HPDE6-E6E7 (cell line): Measurements from ENCODE around the gene TUBB2B.
"Not testable (repeated sequence)": the region's sequence is repeated elsewhere in the genome, so short reads cannot be mapped to it uniquely, and the experiment has no call there.

Experiments
- DNase-seq: peaks from one replicate; pipeline ENCODE4 v3.0.0; 2011; ENCODE audit warnings: missing footprints; ENCODE audit errors: extremely low spot score

The TUBB2B gene

DNA sequence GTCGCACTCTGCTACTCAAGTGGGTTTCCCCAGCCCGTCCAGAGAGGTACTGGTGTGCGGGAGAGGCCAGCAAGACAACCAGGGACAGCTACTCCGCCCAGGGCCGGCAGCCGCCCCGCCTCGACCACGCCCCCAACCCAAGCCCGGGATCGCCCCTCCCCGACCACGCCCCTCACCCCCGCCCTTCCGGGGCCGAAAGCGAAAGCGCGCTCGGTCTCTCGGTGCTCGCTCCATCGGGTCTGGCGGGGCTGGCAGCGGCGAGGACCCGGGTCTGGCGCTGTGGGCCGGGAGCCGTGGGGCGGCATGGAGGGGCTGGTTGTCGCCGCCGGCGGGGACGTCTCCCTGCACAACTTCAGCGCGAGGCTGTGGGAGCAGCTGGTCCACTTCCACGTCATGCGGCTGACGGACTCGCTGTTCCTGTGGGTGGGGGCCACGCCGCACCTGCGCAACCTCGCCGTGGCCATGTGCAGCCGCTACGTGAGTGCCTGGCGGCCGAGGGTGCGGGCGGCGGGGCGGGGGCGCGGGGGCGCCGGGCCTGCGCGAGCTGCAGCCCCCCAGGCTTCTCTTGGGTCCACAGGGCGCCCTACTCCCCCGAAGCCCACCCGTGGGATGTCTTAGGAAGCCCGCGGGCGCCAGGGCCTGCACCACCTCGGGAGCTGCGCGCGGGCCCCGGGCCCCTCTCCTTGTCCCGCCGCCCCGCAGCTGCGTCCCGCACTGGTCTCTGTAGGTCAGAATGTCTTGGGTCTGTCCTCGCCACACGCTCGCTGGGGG, 31.5 kb upstream of the TUBB2B start, which contains the start of gene PSMG4:
TSS of gene PSMG4 (plus strand) at position 228 of the 771 bp plus-strand sequence. CDS start at position 304, 76 bp downstream.
- DNase-seq, result peak; percentile 85

DNA sequence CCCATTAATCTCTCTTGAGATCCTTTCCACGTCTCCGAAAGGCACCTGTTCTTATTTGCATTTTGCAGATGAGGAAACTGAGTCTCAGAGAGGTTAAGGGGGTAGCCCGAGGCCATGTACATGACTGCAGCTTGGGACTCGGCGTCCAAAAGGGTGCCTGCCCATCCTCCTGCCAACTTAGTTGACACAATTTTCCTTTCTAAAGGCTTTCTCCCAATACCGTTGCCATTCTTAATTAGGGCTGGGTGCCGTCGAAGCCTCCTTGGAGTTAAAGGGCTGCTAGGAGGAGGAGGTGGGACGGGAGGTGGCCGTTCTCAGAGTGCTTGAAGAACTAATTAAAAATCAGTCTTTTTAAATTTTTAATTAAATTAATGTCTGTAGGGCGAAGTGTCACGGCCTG, 30.7 kb upstream of the TUBB2B start:
- no peak for DNase-seq

DNA sequence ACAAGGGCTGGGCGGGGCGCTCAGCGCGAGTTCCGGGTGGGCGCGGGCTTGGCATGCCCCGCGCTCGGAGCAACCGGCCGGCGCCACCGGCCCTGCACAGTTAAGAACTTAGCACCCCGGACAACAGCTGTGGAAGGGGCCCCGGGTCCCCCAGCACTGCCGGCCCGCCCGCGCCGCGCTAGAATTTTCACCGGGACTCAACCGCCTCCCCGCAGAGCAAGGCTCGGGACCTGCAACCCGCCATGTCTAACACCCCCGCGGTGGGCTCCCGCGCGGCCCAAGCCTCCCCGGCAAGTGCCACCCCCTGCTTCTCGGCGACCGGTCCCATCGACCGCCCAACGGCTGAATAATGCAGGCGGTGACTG, 26.1 kb upstream of the TUBB2B start:
- no peak for DNase-seq

DNA sequence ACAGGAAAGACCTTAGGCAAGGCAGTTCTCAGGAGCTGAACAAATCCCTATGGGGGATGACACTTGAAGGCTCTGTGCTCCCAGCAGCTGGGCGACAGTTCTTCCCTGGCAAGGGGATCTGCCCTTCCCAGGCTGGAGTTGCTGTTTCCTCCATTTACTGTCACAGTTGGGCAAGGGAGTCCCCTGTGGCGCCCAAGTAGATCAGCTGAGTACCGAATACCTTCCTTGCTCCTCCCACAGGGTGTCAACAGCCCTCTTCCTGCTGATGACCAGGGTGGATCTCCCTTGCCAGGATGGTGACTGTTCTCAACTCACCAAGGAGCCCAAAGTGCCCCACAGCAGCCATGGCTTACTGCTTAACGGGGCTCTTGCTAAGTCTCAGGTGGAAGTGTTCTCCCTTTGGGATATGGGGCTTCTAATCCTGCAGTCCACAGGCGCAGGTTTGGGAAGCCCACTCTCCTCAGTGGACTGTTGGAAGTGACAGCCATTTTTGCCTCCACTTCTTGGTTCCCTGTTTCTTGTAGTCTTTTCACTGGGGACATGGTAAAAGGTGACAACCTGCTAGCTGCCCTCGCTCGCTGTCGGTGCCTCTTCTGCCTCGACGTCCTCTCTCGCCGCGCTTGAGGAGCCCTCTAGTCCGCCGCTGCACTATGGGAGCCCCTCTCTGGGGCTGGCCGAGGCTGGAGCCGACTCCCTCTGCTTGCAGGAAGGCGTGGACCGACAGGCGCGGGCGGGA, 25.6 kb upstream of the TUBB2B start:
- DNase-seq, result no peak

DNA sequence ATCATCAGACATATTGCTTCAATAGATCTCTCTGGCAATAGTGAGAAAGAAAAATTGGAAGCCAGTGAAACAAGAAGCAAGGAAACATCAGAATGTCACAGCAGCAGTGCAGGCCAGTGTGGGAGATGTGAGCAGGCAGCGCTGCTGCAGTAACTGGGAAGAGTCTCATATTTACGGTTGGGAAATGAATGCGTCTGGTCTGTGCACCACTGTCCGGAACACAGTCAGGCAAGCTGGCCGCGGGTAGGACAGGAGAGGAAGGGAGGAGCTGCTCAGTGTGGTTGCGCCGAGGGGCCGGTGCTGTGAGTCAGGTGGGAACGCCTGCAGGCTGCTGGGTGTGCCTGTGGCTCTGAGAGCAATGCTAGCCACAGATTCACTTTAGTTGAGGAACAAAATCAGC, 24.9 kb upstream of the TUBB2B start:
- peak; percentile 49 for DNase-seq

DNA sequence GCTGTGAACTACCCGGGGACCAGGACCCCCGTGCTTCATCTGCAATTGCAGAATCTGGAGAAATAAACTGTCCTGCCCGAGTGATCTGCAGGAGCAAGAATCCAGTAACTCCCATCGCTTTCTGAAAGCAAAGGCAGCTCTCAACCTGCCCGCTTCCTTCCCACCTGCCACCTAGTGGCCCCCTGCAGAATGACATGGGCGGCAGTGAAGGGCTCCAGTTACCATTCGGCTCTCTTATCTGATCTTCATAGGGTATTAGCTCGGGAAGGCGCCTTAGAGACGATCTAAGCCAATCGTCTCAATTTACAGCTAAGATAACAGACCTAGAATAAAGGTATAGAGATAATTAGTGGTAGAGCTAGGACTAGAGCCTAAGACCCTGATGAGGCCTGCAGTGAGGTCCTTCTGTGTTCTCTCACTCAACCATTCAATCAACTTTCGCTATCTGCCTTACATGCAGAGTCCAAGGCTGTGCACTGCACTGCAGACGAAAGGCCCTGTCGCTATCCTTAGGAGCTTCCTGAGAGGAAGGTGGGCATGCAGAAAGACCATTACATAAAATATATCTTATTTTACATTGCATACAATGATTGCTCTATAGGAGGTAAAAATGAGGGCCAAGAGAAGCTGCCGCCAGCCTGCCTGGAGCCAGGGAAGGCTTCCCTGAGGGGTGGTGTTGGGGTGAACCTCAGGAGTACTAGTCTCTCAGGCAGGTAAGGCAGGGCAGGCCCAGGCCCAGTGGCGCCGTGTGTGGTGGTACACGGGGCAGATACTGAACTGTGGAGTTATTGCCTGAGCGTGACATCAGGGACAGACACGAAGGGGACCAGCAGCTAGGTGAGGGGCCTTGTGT, 24.2 kb upstream of the TUBB2B start:
- DNase-seq, result peak; percentile 75

DNA sequence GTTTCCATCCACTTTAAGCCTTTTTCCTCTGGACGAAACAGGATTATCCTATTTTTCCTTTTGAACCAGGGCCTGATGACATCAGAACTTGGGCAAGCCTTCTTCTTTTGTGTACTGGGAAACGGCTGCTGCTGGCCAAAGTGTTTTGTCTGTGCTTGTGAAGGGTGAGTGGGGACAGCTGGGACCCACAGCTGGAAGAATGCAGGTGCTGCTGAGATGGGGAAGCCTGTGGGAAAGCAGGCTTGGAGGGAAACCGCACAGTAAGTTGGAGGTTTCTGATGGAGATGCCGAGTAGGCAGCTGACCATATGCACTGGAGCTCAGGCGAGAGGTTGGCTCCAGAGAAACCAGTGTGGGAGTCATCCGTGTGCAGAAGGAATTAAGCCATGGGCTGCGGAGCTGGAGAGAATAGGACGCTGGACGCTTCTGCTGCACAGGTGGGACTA, 22.8 kb upstream of the TUBB2B start:
- no peak for DNase-seq

DNA sequence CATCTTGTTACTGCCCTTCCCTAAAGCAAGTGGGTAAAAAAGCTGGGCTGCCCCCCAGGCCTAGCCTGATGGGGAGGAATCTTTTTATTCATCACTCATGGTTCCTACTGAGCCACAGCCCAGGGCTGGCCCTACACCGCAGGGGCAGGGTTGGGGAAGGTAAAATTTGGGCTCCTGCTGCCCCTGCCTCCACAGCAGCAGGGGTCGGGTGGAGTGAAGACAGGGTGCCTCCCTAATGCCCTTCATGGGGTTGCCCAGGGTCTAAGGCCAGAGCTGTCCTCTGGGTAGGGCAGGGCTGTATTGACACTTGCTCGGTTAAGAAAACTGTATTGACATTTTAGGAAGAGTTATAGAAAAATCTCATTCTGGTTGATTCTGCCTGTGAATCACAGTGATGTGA, 22.4 kb upstream of the TUBB2B start:
- DNase-seq, result no peak

DNA sequence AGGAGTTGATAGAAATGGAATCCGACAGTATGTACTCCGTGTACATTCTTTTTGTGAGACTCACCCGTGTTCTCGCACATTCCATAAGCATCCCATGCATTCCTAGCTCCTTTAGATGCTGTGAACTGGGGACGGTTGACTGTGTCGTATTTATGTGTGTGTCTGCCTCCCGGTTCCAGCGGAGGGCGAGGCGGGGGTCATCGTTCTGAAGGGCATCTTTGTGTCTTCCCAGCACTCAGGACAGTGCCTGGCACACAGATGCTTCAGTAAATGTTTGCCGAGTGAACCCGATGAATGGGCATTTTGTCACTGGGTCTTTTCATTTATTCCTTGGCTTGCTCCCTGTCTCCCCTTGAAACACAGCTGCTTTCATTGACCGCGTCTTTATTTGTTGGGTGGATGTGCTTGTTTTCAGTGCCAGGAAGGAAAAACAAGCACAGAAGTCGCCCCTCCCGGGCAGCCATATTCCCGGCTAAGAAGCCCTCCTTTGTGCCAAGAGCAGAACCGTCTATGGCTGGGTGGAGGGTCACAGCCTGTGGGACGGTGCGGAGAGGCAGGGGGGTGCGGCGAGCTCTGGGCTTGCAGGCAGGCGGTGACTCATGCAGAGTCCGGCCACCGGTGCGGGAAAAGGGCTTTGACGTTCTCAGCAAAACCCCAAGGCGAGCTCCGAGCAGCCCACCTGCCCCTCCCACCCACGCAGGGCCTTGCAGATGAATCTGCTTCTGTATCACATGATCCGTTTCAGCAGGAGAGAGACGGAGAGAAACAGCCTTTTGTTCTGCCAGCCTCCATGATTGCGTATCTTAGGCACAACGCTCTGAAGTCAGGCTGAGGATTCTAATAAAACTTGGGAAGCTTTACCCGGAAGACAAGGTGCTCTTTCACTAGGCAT, 20.0 kb upstream of the TUBB2B start:
- DNase-seq, result no peak

DNA sequence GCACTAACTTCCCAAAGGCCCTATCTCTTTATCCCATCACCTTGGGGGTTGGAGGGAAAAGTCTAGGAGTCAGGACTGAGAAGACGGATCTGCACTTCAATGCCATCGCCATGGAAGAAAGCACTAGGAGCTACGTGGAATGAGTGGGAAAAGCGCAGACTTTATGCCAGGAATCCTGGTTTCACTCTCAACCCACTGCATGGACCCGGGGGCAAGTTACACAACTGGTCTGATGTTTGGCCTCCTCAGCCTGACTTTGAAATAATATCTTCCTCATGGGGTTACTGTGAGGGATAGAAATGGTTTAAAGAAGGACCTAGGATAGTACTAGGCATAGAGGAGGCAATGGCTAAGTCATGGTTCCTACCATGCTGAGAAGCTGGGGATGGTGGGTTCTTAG, 17.8 kb upstream of the TUBB2B start:
- no peak for DNase-seq

DNA sequence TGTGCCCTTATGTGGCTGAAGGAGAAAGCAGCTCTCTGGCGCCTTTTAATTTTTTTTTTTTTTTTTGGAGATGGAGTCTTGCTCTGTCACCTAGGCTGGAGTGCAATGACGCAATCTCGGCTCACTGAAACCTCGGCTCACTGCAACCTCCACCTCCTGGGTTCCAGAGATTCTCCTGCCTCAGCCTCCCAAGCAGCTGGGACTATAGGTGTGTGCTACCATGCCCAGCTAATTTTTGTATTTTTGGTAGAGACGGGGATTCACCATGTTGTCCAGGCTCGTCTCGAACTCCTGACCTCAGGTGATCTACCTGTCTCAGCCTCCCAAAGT, 17.3 kb upstream of the TUBB2B start:
- not testable (repeated sequence) for DNase-seq

DNA sequence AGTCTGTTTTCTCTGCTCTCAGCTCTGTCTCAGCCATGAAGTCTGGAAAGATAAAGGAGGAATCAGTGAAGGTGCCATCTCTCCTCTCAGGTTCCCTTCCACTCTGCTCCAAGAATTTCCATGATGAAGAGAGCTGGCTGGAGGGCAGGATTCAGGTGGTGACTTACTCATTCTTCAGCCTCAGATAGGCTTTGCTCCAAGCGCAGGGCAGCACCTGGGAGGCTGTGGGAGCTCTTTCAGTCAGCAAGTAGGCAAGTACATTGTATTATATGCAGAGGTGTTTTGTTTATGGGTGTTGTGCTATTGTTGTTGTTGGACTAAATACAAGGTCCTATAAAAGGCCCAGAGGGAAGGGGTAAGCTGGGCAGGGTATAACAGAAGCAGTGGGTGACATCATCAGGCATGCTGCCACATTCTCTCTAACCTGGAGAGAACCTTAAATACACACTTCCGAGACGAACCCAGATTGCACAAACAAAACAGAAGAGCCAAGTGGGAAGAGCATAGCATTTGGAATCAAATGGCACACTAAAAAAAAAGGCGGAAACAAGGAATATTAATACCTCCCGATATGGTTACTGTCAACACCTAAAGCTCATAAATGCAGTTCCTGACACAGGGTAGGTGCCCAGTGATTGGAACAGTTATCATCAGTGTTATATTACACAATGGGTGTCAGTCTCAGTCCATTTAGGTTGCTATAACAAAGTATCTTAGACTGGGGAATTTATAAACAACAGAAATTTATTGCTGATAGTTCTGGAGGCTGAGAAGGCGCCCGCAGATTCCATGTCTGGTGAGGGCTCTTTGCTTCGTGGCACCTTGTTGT, 16.8 kb upstream of the TUBB2B start:
- no peak for DNase-seq

DNA sequence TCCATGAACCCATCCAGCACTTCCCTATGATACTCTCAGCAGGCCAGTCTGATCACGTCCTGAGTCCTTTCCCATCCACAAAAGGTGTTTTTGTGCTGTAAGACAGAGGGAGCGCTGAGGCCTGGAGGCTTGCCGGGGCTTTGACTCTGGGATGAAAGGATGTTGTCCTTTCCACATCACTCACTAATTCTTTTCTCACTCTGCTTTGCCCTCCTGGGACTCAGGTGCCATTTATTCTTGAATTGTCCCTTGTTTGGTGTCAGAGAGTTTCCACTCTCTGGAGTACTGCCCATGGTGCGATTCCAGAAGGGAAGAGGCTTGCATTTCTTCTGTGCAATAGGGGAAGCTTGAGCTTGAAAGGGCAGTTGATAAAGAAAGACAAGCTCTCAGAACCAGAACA, 15.3 kb upstream of the TUBB2B start:
- DNase-seq, result no peak

DNA sequence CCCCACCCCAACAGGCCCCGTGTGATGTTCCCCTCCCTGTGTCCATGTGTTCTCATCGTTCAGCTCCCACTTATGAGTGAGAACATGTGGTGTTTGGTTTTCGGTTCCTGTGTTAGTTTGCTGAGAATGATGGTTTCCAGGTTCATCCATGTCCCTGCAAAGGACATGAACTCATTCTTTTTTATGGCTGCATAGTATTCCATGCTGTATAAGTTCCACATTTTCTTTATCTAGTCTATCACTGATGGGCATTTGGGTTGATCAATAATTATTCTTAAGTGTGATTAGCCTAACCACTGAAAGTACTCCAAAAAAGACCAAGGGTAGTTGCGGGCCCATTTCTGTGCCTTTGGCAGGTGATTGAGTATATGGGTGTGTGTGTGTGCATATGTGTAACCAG, 14.3 kb upstream of the TUBB2B start:
- DNase-seq, result not testable (repeated sequence)

DNA sequence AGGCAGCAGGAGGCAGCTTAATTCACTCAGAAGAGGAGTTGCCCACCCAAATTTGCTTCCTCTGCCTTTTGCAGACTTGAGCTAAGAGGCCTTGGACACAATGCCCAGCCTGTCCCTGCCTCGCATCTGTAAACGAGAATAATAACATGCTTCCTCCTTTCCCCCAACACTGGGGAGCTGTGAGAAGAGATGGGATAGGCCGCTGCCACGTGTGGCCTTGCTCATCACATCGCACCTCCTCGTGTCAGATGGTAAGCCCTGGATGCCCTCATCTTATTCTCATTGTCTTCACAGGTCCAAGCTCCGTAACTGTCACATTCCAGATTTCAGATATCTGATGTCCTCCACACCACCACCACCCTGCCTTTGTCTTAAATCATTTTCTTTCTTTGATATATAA, 13.1 kb upstream of the TUBB2B start:
- DNase-seq, result no peak

DNA sequence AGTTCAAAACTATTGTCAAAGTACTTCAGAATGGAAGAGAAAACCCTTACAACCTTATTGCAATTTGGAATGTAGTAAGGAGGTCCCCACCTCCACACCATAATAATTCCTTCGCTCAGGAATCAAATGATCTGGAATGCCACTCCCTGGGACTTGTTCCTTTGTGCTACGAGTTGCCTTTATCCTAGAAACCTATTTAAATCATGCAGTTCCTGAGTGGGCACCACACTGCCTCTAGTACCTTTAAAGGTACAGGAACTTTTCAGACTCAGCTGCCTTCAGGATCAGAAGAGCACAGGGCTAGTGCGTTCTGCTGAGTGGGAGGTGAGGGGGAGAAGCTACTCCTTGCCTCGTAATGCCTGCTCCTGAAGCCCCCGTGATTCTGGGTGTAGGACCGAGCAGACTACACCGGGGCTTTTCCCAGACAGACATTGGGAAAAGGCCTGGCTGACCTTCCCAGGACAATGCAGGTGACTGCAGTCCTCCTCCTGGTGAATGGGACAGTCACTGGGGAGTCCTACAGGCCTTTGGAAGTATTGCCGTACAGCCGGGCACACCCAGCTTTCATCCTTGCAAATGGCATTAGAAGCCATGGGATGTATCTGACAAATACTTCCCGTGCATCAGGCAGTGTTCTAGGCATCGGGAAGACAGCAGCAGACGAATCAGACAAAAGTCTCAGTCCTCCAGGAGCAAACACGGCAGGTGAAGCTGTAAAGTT, 11.8 kb upstream of the TUBB2B start:
- no peak for DNase-seq

DNA sequence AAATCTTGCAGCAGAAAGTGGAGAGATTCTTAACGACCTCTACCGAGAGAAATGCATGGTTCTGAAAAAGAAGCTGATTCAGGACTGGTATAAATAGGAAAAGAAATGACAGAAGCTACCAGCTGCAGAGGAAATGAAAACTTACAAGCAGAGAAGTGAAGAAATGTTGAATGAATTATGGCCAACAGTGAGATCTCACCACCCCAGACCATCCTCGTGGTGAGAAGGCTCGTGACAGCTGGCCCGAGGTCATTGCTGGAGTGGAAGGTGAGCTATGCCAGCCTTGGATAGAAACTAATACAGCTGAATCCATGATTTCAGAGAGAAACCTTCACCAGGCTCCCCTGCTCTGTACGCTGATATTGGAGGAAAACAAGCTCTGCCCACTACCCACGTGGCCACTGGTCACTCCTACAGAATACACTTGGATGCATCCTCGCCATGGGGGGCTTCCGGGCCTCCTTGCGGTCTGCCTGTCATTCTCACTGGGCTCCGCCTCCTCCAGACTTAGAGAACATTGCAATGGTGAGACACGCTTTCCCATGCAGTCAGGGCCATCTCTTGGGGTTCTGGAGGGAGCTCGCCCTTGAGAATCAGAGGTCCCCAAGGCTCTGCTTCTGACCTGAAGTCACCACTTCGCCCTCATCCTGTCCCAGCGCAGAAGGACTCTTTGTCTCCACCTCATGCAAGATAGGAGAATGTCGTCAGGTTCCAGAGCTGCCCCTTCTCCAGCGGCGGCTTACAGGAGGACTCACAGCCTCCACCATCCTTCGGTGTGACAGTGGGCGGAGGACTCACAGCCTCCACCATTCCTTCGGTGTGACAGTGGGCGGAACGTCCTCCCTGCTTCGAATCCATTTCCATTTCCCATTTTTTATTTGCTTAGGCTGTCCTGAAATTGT, 10.6 kb upstream of the TUBB2B start:
- DNase-seq, result no peak

DNA sequence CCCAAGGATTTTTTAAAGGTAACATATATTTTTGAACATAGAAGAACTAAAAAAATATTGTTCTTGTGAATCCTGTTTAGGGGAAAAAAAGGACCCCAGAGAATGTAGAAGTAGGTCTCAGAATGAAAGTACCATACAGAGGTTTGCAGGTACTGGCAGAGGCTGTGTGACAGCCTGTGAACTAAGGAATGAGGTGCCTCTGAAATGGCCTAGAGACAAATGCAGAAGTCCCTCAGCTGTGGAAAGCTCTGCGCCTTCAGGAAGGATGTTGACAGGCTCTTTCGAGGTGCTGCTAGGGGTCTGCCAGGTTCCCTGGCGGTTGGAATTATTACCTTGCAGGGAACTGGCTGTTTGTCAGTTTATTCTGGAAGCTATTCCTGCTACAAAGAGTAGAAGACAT, 8.6 kb upstream of the TUBB2B start:
- no peak for DNase-seq

DNA sequence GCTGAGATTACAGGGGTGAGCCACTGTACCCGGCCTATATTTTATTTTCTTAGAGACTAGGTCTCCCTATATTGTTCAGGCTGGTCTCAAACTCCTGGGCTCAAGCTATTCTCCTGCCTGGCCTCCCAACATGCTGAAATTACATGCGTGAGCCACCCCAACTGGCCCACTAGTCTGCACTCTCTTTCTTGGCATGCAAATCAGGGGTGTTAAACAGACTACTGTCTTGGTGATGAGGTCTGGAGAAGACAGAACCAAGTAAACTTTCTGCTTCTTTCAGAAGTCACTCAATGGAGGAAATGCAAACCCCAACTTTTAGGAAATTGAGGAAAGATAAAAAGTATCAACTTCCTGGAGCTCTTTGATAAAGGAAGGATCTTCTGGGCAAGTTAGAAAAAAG, 8.0 kb upstream of the TUBB2B start:
- DNase-seq, result no peak
